Measurements from ENCODE around the gene CELSR1.

Gene CELSR1

GRCh38 chr22:46360891-46361290 is 176.5 kb downstream of the CELSR1 start:
- no peak for DNase-seq (ENCODE audit: extremely low read depth, low read depth)
- H3K4me3 ChIP-seq (replicated peaks; ENCODE audit: low read depth, low read length) = no peak overlapping the region
- TF ChIP-seq CTCF (IDR thresholded peaks at IDR 0.05; ENCODE audit: low read depth, low read length, missing control alignments) = no peak

DNA sequence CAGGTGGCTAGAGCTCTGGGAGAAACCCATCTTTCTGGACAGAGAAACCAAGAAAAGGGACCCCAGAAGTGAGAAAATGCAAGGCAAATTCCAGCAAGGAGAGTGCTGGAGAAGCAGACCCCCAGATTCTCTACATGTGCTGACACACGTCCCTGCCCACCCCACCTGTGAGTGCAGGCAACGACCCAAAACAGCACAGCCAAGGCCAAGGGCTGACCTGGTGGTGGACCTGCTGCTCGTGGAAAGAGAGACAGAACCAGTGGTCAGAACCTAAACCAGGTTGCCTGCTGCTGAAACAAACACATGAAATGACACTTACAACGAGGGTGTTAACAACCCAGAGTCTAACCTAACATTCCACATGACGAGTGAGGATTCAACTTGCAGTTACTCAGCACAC is 177.3 kb downstream of the CELSR1 start:
- H3K4me3 ChIP-seq (replicated peaks; ENCODE audit: low read depth, low read length) = no peak overlapping the region
- no peak for TF ChIP-seq CTCF (IDR thresholded peaks at IDR 0.05; ENCODE audit: low read depth, low read length, missing control alignments)
- no peak for DNase-seq (ENCODE audit: extremely low read depth, low read depth)

GRCh38 chr22:46359362-46359761 is 178.1 kb downstream of the CELSR1 start:
- DNase-seq (ENCODE audit: extremely low read depth, low read depth) = no peak
- TF ChIP-seq CTCF (IDR thresholded peaks at IDR 0.05; ENCODE audit: low read depth, low read length, missing control alignments) = no peak

GRCh38 chr22:46358766-46359165 is 178.7 kb downstream of the CELSR1 start:
- DNase-seq (ENCODE audit: extremely low read depth, low read depth) = no peak
- no peak for TF ChIP-seq CTCF (IDR thresholded peaks at IDR 0.05; ENCODE audit: low read depth, low read length, missing control alignments)
- H3K4me3 ChIP-seq (replicated peaks; ENCODE audit: low read depth, low read length) = no peak overlapping the region

More at GRCh38 chr22:46359362-46359761, 178.1 kb downstream of the CELSR1 start:
- H3K4me3 ChIP-seq (replicated peaks; ENCODE audit: low read depth, low read length) = no peak overlapping the region

DNA sequence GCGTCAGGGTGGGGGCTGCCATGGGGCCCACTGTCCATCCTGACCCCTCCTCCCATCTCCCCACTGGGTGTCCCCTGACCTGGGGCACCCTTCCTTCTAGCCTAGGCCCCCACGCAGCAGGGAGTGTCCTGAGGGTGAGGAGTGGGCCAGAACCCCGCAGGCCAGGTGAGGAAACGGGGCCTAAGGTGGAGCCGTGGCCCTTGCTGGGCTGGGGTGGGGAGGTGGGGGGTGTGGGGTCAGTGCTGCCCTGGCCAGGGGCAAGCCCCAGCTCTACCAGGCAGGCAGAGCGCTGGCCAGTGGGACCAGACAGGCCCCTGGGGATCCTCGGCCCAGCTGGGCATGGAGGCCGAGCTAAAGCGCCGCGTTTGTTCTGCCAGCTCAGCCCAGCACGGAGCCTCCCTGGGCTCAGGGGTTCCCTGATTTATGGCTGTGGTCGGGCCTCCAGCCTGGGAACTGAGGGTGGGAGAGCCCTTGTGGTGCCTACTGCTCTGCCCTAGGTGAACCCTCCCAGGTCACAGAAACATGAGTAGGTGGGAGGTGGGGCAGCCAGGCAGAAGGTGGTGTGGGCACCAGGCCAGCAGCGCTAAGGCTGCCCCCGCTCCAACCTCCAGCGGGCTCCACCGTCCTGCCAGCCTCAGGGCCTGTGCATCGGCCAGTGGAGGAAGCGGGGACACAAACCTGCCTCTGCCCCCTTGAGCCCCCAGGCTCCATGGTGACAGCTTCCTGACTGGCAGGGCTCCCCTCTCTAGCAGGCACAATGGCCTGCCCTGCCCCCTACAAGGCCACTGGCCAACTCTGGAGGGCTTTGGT is 179.5 kb downstream of the CELSR1 start:
- no peak for DNase-seq (ENCODE audit: extremely low read depth, low read depth)
- H3K4me3 ChIP-seq (replicated peaks; ENCODE audit: low read depth, low read length) = no peak overlapping the region
- no peak for TF ChIP-seq CTCF (IDR thresholded peaks at IDR 0.05; ENCODE audit: low read depth, low read length, missing control alignments)

- H3K4me3 ChIP-seq (replicated peaks; ENCODE audit: low read depth, low read length) = no peak overlapping the region
- TF ChIP-seq CTCF (IDR thresholded peaks at IDR 0.05; ENCODE audit: low read depth, low read length, missing control alignments) = no peak
- no peak for DNase-seq (ENCODE audit: extremely low read depth, low read depth)
Observed at GRCh38 chr22:46356496-46357480, 180.6 kb downstream of the CELSR1 start.
